UCSD-AML1 (cell line): ENCODE results near the gene REV3L.
"Not testable (repeated sequence)": the region's sequence is repeated elsewhere in the genome, so short reads cannot be mapped to it uniquely, and the experiment has no call there.

Experiments used
- DNase-seq: peaks from one replicate; lab custom pipeline; 2025; ENCODE audit not compliant: unreplicated experiment; lab: John Stamatoyannopoulos, UW

The REV3L gene

DNA sequence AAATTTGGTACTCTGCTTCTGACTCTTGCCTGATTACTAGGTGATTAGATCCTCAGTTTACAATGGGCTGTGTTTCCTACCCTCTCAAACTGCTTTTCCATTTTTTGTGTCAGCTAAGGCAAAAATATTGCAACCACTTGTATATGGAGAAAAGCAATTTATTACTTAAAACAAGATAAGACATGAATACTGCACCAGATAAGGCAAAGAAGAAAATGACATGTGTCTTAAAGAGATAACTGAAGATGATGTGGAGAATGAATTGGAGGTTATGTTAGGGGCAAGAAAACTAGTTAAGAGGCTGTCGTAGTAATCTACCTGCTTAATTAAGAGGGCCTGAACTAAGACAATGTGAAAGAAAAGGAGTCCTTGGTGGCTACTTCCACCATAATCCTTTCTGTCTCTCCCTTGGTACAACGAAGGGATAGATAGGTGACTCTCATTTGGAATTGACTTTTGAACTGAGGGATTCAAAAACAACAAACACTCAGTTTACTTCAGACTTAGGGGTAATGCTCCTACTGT, 16.3 kb upstream of the REV3L start:
- no peak for DNase-seq

DNA sequence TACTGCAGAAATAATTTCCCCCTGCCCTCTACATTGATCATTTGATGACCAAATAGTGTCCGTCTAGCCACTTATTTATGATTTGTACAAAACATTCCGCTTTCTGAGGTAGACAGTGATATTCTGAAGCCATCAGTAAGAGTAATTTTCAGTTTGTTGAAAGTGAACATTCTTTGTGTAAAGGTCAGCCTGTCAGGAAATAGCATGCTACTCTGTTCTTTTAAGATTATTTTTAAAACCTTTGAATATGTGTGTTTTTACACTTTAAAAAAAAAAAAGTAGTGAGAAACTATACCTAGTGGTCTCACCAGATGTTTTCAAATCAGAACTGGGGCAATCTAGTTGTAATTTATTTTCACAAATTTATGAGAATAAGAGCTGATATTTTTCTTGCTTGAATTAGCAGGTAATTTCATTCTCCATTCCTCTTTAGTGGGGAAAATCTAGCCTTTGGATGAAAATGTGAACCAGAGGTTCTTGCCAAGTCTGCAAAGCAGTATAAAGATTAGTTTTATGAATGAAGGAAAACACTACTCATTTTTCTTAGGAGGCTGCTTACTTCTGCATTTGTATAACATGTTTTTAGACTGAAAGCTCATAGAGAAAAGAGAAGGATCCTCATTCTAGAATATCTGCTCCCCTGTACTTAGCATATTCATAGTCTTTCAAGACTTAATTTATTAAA, 12.1 kb upstream of the REV3L start:
- DNase-seq, result no peak

DNA sequence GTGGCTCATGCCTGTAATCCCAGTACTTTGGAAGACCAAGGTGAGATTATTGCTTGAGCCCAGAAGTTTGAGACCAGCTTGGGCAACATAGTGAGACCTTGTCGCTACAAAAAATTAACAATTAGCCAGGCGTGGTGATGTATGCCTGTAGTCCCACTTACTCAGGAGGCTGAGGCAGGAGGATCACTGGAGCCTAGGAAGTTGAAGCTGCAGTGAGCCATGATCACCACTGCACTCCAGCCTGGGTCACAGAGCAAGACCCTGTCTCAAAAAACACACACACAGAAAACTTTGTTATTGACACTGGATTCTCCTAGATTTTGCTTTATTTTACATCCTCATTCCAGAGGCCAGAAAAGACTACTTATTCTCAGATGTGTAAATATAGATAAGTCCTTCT, 9.5 kb upstream of the REV3L start:
- DNase-seq, result no peak

DNA sequence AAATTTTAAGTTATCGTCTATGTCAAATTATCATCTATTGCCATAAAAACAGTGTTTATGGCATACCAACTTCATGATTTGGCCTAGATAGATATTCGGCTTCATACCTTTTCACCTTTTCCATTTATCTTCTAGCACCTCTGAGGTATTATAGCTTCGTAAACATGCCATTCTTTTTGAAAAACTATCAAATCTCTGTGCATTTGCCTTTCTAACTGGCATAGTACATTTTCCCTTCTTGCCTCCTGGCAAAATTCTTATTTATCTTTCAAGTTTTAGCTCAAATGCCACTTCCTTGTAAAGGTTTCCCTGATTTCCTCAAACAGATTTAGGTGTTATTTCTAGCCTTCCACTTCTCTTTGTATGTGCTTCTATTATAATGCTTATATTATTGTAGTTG, 7.0 kb upstream of the REV3L start:
- no peak for DNase-seq

DNA sequence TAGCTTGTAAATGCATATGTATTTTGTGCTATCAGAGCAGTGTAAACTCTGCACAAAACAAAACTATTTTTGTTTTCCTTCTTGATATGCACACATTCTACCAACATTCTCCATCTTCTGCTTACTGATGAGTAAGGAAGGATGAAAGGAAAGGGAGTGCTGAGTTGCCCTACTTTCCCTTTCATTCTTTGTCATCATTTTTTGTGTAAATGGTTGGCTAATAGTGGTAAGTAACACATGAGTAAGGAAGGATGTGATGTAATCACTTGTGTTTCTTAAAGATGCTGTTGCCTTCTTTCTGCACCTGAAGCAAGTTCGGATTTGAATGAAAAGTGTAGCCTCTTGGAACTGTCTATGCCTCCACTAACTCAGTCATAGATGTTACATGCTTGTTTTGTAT, 4.6 kb upstream of the REV3L start:
- no peak for DNase-seq

DNA sequence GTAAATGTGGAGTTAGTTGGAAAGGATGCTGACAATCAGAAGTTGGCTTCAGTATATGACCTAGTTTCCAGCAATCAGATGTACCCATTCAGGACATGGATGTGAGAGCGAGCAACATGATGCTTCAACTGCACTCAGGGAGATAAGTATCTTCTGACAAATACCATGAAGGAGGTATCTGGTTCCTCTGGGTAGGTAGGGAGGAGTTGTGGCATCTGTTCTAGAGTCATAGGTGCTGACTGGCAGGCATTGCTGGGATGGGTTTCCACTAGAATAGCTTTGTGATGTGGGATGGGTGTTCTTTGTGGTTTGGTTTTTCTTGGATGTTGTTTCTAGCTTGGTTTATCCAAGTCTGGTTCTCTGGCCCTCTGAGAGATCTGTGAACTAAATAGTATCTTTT, 3.9 kb upstream of the REV3L start:
- DNase-seq, result no peak

DNA sequence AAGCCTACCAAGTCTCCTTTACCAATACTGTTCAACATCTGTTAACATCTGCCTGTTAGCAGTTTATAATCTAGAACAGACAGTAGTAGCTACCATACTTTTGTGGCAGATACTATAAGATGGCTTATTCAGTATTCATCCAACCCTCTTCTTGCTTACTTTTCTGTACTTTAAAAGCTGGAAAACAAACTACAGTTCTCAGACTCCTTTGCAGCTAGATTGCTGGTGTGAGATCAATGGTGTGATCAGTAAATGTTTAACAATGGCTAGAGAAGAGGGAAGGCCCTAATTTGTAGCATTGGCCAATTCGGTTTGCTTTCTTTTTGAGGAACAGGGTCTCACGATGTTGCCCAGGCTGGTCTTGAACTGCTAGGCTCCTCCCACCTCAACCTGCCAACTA, 3.5 kb upstream of the REV3L start:
- no peak for DNase-seq

DNA sequence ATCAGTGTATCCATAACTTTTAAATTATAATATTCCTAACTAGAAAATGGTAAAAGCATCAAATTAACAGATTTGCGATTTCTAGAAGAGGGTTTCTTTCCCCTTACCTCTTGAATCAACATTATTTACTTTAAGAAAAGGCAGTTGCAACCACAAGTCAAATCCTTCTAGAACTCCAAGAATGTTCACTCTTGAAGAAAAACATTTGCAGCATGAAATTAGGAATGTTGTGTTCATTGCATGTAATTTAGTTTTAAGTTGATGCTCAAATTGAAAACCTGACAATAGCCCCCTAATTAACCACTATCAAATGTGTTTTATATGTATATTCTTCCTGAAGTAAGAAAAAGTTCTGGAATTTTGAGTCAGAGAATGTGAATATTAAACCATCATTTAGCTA, 2.3 kb upstream of the REV3L start:
- no peak for DNase-seq

DNA sequence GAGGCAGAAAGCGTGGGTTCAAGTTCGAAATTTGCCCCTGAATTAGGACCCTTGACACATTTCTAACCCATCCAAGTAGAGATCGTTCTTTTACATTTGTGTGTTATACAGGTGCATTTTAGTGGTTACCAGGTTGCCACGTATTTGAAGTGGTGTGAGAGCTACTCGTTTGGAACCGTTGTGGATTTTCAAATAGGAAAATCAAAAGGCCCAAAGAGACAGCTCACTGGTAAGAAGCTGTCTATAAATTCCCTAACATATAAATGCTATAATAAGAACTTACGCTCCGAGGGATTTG, 1.6 kb upstream of the REV3L start:
- DNase-seq, result no peak

DNA sequence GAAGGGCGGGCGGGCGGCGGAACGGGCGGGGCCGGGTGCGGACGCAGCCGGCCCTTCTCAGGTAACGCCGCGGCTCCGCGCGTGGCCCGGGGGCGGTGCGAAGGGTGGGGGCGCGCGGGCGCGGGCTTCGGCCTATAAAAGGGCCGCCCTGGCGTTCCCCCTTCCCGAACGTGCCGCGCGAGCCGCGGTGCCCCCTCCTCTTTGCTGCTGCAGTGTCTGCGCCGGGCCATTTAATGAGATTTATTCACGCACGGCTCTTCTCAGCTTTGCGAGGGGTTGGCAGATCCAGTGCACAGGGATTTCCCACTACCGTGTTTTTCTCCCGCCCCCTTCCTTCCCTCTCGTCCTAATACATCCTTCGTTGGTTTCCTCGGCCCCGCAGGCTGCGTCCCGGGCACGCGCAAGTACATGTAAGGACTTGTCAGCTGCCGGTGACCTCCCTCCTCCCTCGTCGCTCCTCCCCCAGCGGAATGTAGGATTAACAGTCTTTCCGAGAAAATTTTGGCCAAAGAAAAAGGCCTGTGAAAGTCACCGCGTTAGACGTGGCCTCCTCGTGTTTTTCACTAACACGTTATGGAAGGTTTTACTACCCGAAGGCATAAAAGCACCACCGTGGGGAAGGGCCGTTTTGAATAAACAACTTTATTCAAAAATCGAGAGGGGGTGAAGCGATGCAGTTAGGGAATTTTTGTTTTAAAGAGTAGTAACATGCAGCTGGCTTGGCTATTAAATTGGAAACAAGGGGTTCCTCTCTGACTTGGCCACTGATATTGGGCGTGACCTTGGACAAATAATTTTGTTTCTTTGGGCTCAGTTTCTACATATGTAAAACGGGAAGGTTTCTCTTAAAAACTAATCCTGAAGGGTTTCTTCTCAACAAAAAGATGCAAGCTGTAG, 966 bp upstream of the REV3L start:
- peak; percentile 94 for DNase-seq

DNA sequence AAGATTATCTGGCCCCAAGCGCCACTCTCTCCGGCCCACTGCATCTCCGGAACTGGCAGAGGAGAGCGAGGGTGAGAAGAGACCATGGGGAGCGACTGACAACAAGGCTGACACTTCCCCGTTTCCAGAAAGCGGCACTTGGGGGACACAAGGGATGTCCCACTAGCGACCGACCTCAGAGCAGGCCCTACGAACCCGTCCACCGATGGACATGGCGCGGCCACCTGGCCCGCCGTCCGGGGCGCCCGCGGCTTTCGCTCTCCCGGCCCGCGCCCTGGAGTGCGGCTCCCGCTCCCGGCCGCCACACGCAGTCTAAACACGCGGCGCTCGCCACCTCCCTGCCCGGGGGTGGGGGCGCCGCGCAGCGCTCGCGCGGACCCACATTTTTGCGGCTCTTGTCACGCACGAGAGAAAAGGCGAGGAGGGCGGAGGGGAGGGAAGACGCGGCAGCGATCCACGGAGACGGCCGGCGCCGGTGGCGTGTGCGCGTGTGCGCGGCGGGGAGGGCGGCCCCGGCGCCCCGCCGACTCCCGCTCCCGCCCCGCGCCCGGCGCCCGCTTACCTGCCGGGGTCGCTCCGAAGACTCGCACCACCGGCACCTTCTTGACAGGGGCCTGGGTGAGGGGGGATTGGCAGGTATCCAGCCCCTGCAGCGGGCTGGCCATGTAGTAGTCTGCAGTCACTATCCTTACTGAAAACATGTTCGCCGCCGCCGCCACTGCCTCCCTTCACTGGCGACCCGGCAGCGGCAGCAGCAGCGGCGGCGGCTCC, 645 bp downstream of the REV3L start:
- peak; percentile 66 for DNase-seq

DNA sequence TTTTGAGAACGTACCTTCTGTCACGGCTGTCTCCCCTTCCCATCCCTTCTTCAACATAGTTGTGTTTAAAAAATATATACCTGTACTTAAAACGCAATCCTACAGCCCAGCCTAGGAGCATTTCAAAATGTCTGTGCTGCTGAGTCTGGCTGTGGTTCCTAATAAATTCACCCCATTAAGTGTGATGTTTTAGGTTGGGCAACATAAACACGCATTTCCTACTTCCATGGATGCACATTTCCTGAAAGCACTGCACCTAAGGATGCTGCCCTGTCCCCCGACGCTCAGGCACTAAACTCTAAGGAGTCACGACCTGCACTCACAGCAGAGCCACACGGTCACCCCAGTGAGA, 1.2 kb downstream of the REV3L start:
- DNase-seq, result no peak

DNA sequence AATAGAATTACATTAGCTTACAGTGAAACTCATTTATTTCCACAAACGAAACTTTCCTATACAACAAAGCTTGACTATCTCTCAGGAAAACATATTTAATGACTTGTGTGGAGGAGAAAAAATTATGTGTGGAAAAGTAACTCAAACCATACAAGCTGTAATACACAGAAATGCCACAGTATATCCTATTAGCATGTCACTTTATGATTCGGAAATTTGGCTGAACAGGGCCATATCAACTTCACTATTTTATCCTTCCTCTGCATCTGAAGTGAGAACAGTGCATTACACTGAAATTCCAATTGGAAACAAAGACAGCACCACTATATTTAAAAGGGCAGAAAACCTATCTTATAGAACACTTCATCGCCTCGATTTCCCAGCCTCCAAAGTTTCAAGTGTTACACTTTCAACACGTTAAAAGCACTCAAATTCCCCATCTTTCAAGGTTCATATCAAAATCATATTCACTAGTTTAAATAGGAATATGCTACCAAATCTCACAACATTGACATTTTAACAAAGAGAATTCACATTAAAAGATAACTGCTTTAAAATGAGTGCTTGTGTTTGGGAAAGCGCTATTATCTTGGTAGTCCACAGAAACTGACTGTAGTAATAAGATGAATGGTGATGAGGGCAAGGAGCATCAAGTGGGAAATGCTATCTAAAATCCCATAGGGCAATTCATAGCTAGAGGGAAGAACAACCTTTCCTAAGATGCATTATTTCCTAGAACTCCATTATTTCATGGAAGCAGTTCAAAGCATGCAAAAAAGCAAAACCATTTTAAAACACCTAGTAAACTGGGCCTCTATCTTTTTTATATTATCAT, 1.8 kb downstream of the REV3L start:
- DNase-seq, result no peak

DNA sequence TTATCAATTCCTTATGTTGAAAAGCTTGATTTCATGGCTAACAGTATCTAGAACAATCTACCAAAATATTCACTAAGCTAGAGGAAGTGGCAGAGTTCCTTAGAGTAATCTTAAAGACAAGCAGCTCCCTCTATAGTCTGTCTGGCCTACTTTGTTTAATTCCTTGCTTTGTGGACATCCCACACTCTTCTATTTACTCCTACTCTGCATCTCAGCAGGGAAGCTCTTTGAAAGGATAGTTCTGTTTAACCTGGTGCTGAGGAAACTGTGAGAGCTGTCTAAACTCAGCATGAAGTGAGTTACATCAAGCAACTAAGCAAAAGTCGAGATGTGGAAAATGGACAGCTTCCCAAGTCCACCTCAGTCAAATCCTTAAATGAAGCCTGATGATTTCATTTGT, 4.3 kb downstream of the REV3L start:
- no peak for DNase-seq

DNA sequence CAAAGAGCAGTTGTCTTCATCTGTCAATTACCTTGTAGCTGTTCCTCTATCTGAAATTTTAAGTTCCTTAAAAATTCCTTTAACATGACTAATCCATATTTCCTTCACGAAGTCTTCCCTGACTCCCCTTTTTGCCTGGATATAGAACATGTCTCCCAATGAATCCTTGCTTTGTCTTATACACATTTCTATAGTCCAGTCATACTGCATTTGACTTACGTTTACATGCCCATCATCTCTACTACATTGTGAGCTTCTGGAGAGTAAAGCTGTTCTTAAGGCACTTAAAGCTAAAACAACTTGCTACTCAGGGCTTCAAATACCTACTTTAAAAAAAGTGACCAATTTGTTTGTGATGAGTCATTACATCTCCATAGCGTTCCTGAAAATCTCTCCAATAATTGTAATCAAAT, 4.9 kb downstream of the REV3L start:
- DNase-seq, result no peak

DNA sequence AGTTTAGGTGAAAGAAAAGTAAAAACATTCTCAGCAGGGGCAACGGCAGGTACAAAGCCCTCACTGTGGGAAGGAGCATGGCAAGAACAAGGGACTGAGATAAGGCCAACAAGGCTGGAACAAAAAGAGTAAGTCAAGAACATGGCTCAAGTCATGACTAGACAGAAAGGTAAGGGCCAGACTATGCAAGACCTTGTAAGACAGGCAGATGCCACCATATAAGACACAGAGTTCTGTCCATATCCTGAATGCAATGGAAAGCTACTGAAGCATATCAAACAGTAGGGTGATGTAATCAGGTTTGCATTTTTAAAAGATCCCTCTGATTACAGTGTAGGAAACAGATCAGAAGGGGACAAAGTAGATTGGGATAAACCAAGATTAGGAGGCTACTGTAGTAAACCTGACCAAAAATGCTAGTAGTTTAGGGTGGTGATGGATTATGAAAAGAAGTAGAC, 5.5 kb downstream of the REV3L start:
- DNase-seq, result no peak

DNA sequence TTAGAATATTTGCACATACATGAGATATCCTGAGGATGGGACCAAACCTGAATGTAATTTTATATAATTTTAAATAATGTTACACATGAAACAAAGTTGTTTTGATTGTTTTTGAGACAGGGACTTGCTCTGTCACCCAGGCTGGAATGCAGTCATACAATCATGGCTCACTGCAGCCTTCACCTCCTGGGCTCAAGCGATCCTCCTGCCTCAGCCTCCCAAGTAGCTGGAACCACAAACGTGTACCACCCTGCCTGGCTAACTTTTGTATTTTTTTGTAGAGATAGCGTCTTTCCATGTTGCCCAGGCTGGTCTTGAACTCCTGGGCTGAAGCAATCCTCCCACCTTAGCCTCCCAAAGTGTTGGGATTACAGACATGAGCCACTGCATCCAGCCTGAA, 7.0 kb downstream of the REV3L start:
- DNase-seq, result not testable (repeated sequence)

DNA sequence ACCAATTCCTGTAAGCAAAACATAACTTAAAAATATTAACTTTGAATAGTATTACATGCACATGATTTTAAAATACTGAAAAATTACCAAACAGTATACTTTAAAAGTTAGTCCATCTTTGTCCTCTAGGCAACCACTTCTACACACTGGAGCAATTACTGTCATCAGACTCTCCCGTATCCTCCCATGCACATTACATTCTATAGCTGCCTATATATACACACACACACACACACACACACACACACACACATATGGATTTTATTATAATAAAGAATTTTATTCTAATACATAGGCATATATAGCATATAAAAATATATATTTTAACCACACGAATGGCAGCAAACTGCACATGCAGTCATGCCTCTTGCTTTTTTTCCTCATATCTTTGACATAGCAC, 8.2 kb downstream of the REV3L start:
- no peak for DNase-seq

DNA sequence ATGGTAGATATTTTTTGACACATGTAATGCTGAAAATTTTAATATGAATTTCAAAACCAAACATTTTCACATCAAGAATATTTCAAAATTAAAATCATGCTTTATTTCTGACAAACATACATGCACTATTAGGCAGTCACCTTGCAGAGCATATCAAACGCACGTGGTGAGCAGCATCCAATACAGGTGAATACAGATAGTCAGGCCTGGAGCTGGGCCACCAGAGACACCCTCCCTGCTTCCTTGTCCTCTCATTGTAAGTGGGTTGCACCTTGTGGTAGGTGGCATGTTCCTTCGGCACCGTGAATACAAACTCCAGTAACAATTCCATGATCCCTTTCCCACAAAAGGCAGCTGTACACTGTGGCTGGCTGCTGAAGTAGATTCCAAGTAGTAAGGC, 8.9 kb downstream of the REV3L start:
- DNase-seq, result no peak

DNA sequence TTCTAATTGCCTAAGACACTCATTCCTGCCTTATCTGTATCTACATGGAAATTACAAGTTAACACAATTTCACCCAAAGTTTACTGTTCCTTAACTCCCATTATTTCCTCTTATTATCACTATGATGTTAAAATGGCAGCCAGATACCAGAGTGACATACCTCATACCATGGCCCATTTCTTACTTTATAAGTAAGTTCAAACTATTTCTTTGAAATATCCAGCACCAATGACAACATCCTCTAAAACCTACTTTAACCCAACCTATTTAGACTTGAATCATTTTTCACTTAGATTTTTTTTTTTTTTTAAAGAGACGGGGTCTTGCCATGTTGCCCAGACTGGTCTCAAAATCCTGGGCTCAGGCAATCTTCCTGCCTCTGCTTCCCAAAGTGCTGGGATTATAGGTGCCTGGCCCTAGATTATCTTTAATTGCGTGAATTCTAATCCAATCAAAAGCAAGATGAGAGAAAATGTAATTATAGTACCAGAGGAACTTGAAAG, 10.0 kb downstream of the REV3L start:
- no peak for DNase-seq

DNA sequence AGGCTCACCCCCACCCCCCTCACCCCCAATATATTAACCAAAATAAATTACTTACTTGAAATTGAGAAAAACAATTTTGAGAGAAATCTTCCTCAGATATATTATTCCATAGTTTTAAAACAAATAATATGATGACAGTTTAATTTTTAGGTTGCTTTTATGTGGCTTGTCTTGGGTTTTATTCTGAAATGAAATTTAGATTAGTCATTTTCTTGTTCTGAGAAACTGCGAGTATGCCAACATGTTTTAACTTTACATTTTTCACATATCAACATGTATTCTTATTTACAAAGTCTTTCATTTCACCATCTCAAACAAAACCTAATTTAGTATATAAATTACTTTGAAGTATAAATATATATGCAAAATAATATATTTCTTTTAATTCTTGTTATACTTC, 11.1 kb downstream of the REV3L start:
- DNase-seq, result no peak
